CD4-positive, alpha-beta T cell (primary cell): ENCODE data around the gene STRN3. TPM values are rescaled to one million over a fixed set of nuclear protein-coding genes. Genes with fewer than 3 reads are reported as not detected.
"Not testable (repeated sequence)": the region's sequence is repeated elsewhere in the genome, so short reads cannot be mapped to it uniquely, and the experiment has no call there.

Experiments
- ATAC-seq: fragments of 200-7000 bp; cut with Tn5 transposase; one replicate; pipeline ENCODE4 v1.10.0; 2022; ENCODE audit warnings: mild to moderate bottlenecking; ENCODE audit not compliant: poor library complexity
- CTCF ChIA-PET: fragments of 350-600 bp; sonication (Branson Sonifier 250); formaldehyde crosslinking; loops from one replicate; lab custom pipeline; 2021; ENCODE audit warnings: antibody characterized with exemption, inconsistent platforms; lab: Charles Lee
- POLR2A ChIA-PET: fragments of 350-600 bp; sonication (Branson Sonifier 250); formaldehyde crosslinking; loops from one replicate; lab custom pipeline; 2021; ENCODE audit warnings: antibody characterized with exemption, inconsistent platforms; lab: Charles Lee
- DNase-seq, 14 experiments: peaks; one replicate each; pipeline ENCODE4 v3.0.0-alpha.2; 2013 to 2020; ENCODE audit warnings: mixed read lengths in 2 of 14
- H3K27ac ChIP-seq, 2 donors: one replicate each; pipeline versions ENCODE4 v1.5.1 to v1.7.0; 2013; ENCODE audit warnings: low read length in 2 of 2, low read depth in 1 of 2, mild to moderate bottlenecking in 1 of 2
- H3K27me3 ChIP-seq, 2 experiments: 1 replicate in 1 of 2; 2 replicates in 1 of 2; pipeline versions ENCODE4 v1.6.1 to v1.7.0; 2013; ENCODE audit warnings: low read length in 2 of 2, control low read depth in 1 of 2, mild to moderate bottlenecking in 1 of 2, moderate library complexity in 1 of 2; ENCODE audit not compliant: insufficient read depth in 2 of 2, control insufficient read depth in 1 of 2
- H3K36me3 ChIP-seq: one replicate; pipeline ENCODE4 v1.6.1; 2013; ENCODE audit warnings: low read length, control low read depth; ENCODE audit not compliant: insufficient read depth
- H3K4me1 ChIP-seq: one replicate; pipeline ENCODE4 v1.6.1; 2013; ENCODE audit warnings: low read length, control low read depth; ENCODE audit not compliant: insufficient read depth
- H3K4me3 ChIP-seq: one replicate; pipeline ENCODE4 v1.5.1; 2013; ENCODE audit warnings: mild to moderate bottlenecking, low read length, moderate library complexity
- H3K9me3 ChIP-seq, 2 experiments: 1 replicate in 1 of 2; 2 replicates in 1 of 2; pipeline versions ENCODE4 v1.6.1 to v1.7.0; 2013; ENCODE audit warnings: low read length in 2 of 2, mild to moderate bottlenecking in 2 of 2, control low read depth in 1 of 2, moderate library complexity in 1 of 2; ENCODE audit not compliant: control insufficient read depth in 1 of 2, insufficient read depth in 1 of 2
- H3K27ac Mint-ChIP-seq: one replicate; pipeline ENCODE4 v1.8.0; 2020; ENCODE audit warnings: mixed read lengths
- H3K27me3 Mint-ChIP-seq: one replicate; pipeline ENCODE4 v1.8.0; 2021; ENCODE audit warnings: mixed read lengths
- H3K36me3 Mint-ChIP-seq: one replicate; pipeline ENCODE4 v1.8.0; 2021; ENCODE audit warnings: low read depth, mixed read lengths
- H3K4me1 Mint-ChIP-seq: one replicate; pipeline ENCODE4 v1.8.0; 2021; ENCODE audit warnings: low read depth, mixed read lengths
- H3K4me3 Mint-ChIP-seq: one replicate; pipeline ENCODE4 v1.8.0; 2020; ENCODE audit warnings: mild to moderate bottlenecking, mixed read lengths
- H3K9me3 Mint-ChIP-seq: one replicate; pipeline ENCODE4 v1.8.0; 2020; ENCODE audit warnings: mixed read lengths
- CTCF ChIP-seq: fragments of 200-600 bp; IDR thresholded peaks from one replicate; pipeline ENCODE4 v1.8.0; 2022; ENCODE audit warnings: antibody characterized with exemption, mild to moderate bottlenecking
- intact Hi-C, 2 experiments: fragments of 100-400 bp; cut with DNase I in 1 of 2; cut with micrococcal nuclease in 1 of 2; formaldehyde crosslinking; loops; one replicate each; pipeline versions ENCODE4 v1.15.1 to v1.9.0; 2023 to 2025; cut with DNase I, micrococcal nuclease
- total RNA-seq, 174 experiments: library from RNA in 2 of 174; stranded (reverse) in 2 of 174; gene quantifications; one replicate each; pipeline ENCODE4 v1.2.3 and lab custom pipeline; 2021 to 2026

The STRN3 gene
- total RNA-seq, 2 experiments from 2014 or later: 15.1 to 16.9 TPM

GRCh38 chr14:31043379-31043778, 17.2 kb upstream of the STRN3 start:
- Mint-ChIP-seq H3K27ac (no peak overlapping the region), H3K9me3 (no peaks in the 10 kb centered on the region), H3K27me3 (no peaks in the 10 kb centered on the region), H3K36me3 (peaks cover 2% of the 10 kb centered on the region), H3K4me1 (no peaks in the 10 kb centered on the region), H3K4me3 (no peak overlapping the region)
- Histone ChIP-seq H3K36me3 (no peaks in the 10 kb centered on the region), H3K9me3 (no peaks in the 10 kb centered on the region), H3K27me3 (no peaks in the 10 kb centered on the region), H3K4me3 (no peak overlapping the region), H3K4me1 (no peaks in the 10 kb centered on the region), H3K27ac (no peak overlapping the region)
- ATAC-seq (no peak), DNase-seq (no peak)
- intact Hi-C loops: no loop called here
- TF ChIP-seq CTCF: no peak
- ChIA-PET POLR2A (no interaction called here), CTCF (no interaction called here)

- H3K9me3 Mint-ChIP-seq, H3K27ac Mint-ChIP-seq, H3K27me3 Mint-ChIP-seq, H3K36me3 ChIP-seq, ATAC-seq, intact Hi-C loops, H3K27ac ChIP-seq, H3K27me3 ChIP-seq, POLR2A ChIA-PET, H3K4me1 ChIP-seq, H3K9me3 ChIP-seq, H3K4me1 Mint-ChIP-seq, DNase-seq, H3K4me3 ChIP-seq, CTCF ChIA-PET, H3K4me3 Mint-ChIP-seq, H3K36me3 Mint-ChIP-seq: not testable (repeated sequence)
Measured at GRCh38 chr14:31042893-31043292, 16.7 kb upstream of the STRN3 start.

- Mint-ChIP-seq H3K27ac (no peak overlapping the region), H3K4me1 (no peaks in the 10 kb centered on the region)
- CTCF ChIA-PET: no interaction called here
Measured at GRCh38 chr14:31042300-31042699, 16.1 kb upstream of the STRN3 start.

More at GRCh38 chr14:31042300-31042699, 16.1 kb upstream of the STRN3 start:
- ATAC-seq (no peak), DNase-seq (no peak)
- Histone ChIP-seq H3K27me3 (no peaks in the 10 kb centered on the region), H3K27ac (no peak overlapping the region), H3K4me3 (no peak overlapping the region), H3K36me3 (no peaks in the 10 kb centered on the region), H3K4me1 (no peaks in the 10 kb centered on the region), H3K9me3 (no peaks in the 10 kb centered on the region)
- no peak overlapping the region for H3K4me3 Mint-ChIP-seq
- peaks cover 13% of the 10 kb centered on the region for H3K36me3 Mint-ChIP-seq
- H3K27me3 Mint-ChIP-seq: no peaks in the 10 kb centered on the region
- intact Hi-C loops: no loop called here
- no peaks in the 10 kb centered on the region for H3K9me3 Mint-ChIP-seq
- no peak for TF ChIP-seq CTCF
- POLR2A ChIA-PET: no interaction called here
